ENCODE data around the gene BRD8. TPM values are rescaled to one million over a fixed set of nuclear protein-coding genes. Genes with fewer than 3 reads are reported as not detected.
A peak's percentile ranks its signal among the peaks of the same experiment; 100 is the strongest.
"Not testable (repeated sequence)": the region's sequence is repeated elsewhere in the genome, so short reads cannot be mapped to it uniquely, and the experiment has no call there.

BRD8 gene, protein sequence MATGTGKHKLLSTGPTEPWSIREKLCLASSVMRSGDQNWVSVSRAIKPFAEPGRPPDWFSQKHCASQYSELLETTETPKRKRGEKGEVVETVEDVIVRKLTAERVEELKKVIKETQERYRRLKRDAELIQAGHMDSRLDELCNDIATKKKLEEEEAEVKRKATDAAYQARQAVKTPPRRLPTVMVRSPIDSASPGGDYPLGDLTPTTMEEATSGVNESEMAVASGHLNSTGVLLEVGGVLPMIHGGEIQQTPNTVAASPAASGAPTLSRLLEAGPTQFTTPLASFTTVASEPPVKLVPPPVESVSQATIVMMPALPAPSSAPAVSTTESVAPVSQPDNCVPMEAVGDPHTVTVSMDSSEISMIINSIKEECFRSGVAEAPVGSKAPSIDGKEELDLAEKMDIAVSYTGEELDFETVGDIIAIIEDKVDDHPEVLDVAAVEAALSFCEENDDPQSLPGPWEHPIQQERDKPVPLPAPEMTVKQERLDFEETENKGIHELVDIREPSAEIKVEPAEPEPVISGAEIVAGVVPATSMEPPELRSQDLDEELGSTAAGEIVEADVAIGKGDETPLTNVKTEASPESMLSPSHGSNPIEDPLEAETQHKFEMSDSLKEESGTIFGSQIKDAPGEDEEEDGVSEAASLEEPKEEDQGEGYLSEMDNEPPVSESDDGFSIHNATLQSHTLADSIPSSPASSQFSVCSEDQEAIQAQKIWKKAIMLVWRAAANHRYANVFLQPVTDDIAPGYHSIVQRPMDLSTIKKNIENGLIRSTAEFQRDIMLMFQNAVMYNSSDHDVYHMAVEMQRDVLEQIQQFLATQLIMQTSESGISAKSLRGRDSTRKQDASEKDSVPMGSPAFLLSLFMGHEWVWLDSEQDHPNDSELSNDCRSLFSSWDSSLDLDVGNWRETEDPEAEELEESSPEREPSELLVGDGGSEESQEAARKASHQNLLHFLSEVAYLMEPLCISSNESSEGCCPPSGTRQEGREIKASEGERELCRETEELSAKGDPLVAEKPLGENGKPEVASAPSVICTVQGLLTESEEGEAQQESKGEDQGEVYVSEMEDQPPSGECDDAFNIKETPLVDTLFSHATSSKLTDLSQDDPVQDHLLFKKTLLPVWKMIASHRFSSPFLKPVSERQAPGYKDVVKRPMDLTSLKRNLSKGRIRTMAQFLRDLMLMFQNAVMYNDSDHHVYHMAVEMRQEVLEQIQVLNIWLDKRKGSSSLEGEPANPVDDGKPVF
- 75.2 and 85.5 TPM in 2 replicates for total RNA-seq (2014; rRNA removed; shearing (Covaris generic))

DNA sequence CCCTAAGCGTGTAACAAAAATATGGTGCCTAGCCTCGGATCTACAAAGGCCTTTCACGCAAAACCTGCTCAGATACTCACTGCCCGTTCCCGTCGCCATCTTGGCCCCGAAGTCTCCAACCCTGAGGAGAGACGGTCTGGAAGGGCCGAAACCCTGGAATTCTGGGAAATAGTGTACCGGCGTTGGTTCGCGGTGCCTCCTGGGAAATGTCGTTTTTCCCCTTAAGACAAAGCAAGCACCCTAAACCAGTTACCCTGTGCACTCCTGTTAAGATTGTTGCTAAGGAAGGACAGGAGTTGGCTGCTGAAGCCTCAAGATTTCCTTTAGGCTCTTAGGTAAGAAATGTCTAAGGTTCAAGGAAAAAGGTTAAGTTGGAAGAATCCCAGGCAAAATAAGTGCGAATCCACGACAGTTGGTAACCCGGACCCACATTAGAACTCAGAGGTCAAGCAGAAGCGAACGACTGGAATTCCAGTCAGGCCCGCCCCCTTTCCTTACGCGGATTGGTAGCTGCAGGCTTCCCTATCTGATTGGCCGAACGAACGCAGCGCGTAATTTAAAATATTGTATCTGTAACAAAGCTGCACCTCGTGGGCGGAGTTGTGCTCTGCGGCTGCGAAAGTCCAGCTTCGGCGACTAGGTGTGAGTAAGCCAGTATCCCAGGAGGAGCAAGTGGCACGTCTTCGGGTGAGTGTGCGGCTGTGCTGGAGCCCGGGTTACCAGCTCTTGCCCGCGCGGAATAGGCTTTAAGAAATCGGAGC, at the start of gene BRD8, which contains the start of gene KIF20A:
Gene BRD8, minus strand, starts transcription at position 115 of the 761 bp plus-strand sequence. Its CDS starts 16 bp downstream, at position 99.
Gene KIF20A, plus strand, starts transcription at position 597 of the 761 bp plus-strand sequence. CDS start 569 bp downstream, outside the sequence.
- H3K36me3 ChIP-seq, result peaks cover 41% of the 10 kb centered on the region
- peak; percentile 97 to 98 for DNase-seq
- H3K4me1 ChIP-seq, result no peaks in the 10 kb centered on the region
- no peaks in the 10 kb centered on the region for H3K27me3 ChIP-seq
- no peaks in the 10 kb centered on the region for H3K9me3 ChIP-seq (replicated peaks)
- H3K4me3 ChIP-seq, result peak within 1 kb of the TSS; percentile 72
- H3K27ac ChIP-seq, result peak within 1 kb of the TSS; percentile 95

DNA sequence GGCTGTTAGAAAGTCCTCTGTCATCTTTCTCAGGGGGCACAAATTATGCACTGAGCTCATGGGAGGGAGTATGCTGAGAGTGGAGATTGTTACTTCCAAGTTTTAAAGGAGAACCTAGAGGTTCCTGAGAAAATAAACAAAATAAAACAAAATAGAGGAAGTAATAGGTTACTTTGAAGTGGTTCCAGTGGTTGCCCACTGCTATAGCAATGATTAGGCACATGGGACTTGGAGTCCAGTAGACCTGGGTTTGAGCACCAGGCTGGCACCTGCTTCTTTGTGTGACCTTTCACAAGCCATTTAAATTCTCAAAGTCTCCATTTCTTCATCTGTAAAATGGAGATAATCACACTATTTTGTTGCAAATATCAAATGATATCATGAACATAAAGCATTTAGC, 48.5 kb upstream of the BRD8 start:
- H3K27ac ChIP-seq, result no peak overlapping the region
- no peak for DNase-seq
- H3K4me3 ChIP-seq, result no peak overlapping the region
- H3K9me3 ChIP-seq (replicated peaks), result peaks cover 4% of the 10 kb centered on the region; the same call in 1 of the 2 replicates
- H3K36me3 ChIP-seq, result no peaks in the 10 kb centered on the region
- peaks cover 10% of the 10 kb centered on the region for H3K4me1 ChIP-seq
- no peaks in the 10 kb centered on the region for H3K27me3 ChIP-seq

DNA sequence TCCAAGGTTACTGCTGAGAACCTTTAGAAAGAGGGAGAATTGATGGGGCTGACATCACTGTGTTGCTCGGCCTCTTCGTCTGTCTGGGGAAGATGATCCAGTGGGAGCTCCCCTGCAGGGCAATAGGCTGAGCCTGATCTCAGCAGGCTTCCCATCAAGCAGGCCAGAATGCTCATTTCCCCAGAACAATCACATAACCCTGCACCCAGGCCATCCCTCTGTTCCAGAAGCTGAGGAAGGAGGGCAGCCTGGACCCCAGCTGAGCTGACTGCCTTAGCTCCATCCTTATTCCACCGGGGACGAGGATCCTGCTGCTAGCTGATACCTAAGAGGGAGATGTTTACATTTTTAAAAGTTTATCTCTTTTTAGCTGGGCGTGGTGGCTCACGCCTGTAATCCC, 46.3 kb upstream of the BRD8 start:
- Histone ChIP-seq H3K36me3 (no peaks in the 10 kb centered on the region), H3K9me3 (replicated peaks) (peaks cover 4% of the 10 kb centered on the region; the same call in 1 of the 2 replicates), H3K4me3 (no peak overlapping the region)

DNA sequence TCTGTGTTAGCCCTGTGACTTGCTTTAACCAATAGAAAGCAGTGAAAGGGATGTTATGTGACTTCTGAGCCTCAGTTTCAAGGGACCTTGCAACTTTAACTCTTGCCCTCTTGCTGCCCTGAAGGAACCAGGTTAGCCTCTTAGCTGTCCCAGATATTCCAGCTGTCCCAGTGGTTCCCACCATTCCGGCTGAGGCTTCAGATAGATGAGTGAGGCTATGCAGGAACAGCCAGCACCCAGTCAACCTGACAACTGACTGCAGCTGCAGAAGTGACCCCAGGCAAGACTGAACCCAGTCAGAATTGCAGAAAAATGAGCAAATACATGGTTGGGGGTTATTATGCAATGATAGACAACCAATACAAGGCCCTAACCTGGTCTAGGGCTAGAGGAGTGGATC, 45.1 kb upstream of the BRD8 start:
- Histone ChIP-seq H3K4me1 (no peaks in the 10 kb centered on the region), H3K9me3 (replicated peaks) (peaks cover 4% of the 10 kb centered on the region; the same call in 1 of the 2 replicates), H3K36me3 (no peaks in the 10 kb centered on the region), H3K27me3 (no peaks in the 10 kb centered on the region), H3K4me3 (no peak overlapping the region), H3K27ac (no peak overlapping the region)
- no peak for DNase-seq

More for the DNA sequence above, 46.3 kb upstream of the BRD8 start:
- H3K27me3 ChIP-seq, result no peaks in the 10 kb centered on the region
- no peak for DNase-seq
- H3K4me1 ChIP-seq, result no peaks in the 10 kb centered on the region; the same call in 1 of the 2 replicates
- H3K27ac ChIP-seq, result no peak overlapping the region

GRCh38 chr5:138216799-138217198, 38.4 kb upstream of the BRD8 start:
- no peaks in the 10 kb centered on the region for H3K4me1 ChIP-seq
- no peak for DNase-seq
- H3K9me3 ChIP-seq (replicated peaks), result no peaks in the 10 kb centered on the region
- no peaks in the 10 kb centered on the region for H3K27me3 ChIP-seq
- no peaks in the 10 kb centered on the region for H3K36me3 ChIP-seq
- no peak overlapping the region for H3K4me3 ChIP-seq
- H3K27ac ChIP-seq, result no peak overlapping the region

- no peaks in the 10 kb centered on the region for H3K9me3 ChIP-seq (replicated peaks)
- DNase-seq, result peak; percentile 98 to 99
- H3K4me1 ChIP-seq, result no peaks in the 10 kb centered on the region
- H3K36me3 ChIP-seq, result peaks cover 10% of the 10 kb centered on the region
- peak within 1 kb of the TSS; percentile 67 for H3K27ac ChIP-seq
- peak within 1 kb of the TSS; percentile 85 for H3K4me3 ChIP-seq
- H3K27me3 ChIP-seq, result no peaks in the 10 kb centered on the region
These were observed 35.0 kb upstream of the BRD8 start, which contains the start of gene CDC23 for GRCh38 chr5:138213161-138214029. CDC23 (minus strand) TSS chr5:138213323; CDS start chr5:138213312, 11 bp downstream.

- Histone ChIP-seq H3K27ac (peak overlapping the region; percentile 67), H3K4me3 (peak overlapping the region; percentile 85), H3K9me3 (replicated peaks) (no peaks in the 10 kb centered on the region), H3K27me3 (no peaks in the 10 kb centered on the region), H3K36me3 (peaks cover 13% of the 10 kb centered on the region), H3K4me1 (no peaks in the 10 kb centered on the region)
- no peak for DNase-seq
These were observed 34.4 kb upstream of the BRD8 start for GRCh38 chr5:138212828-138213160.

- no peaks in the 10 kb centered on the region for H3K9me3 ChIP-seq (replicated peaks)
- H3K36me3 ChIP-seq, result peaks cover 25% of the 10 kb centered on the region
- H3K4me3 ChIP-seq, result no peak overlapping the region
- no peaks in the 10 kb centered on the region for H3K27me3 ChIP-seq
- no peak overlapping the region for H3K27ac ChIP-seq
- H3K4me1 ChIP-seq, result no peaks in the 10 kb centered on the region
- DNase-seq, result no peak
These were observed 32.6 kb upstream of the BRD8 start for GRCh38 chr5:138210985-138211384.

- H3K27me3 ChIP-seq; H3K9me3 ChIP-seq (replicated peaks); DNase-seq; H3K27ac ChIP-seq; H3K4me3 ChIP-seq; H3K4me1 ChIP-seq: not testable (repeated sequence)
- H3K36me3 ChIP-seq, result peaks cover 62% of the 10 kb centered on the region
These were observed 15.4 kb upstream of the BRD8 start for GRCh38 chr5:138193859-138194258.

DNA sequence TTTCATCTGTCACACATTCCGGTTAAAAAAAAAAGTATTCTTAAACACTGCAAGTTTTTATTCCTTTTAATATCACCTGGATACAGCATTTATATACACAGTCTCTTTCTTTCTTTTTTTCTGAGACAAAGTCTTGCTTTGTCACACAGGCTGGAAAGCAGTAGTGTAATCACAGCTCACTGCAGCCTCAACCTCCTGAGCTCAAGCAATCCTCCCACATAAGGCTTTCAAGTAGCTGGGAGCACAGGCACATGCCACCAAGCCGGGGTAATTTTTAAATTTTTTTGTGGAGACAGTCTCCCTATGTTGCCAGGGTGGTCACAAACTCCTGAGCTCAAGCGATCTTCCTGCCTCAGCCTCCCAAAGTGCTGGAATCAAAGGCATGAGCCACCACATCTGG, 14.4 kb upstream of the BRD8 start:
- no peaks in the 10 kb centered on the region for H3K9me3 ChIP-seq (replicated peaks)
- no peaks in the 10 kb centered on the region for H3K4me1 ChIP-seq
- H3K27me3 ChIP-seq, result no peaks in the 10 kb centered on the region
- H3K27ac ChIP-seq, result no peak overlapping the region
- DNase-seq, result no peak
- no peak overlapping the region for H3K4me3 ChIP-seq
- peaks cover 62% of the 10 kb centered on the region for H3K36me3 ChIP-seq

DNA sequence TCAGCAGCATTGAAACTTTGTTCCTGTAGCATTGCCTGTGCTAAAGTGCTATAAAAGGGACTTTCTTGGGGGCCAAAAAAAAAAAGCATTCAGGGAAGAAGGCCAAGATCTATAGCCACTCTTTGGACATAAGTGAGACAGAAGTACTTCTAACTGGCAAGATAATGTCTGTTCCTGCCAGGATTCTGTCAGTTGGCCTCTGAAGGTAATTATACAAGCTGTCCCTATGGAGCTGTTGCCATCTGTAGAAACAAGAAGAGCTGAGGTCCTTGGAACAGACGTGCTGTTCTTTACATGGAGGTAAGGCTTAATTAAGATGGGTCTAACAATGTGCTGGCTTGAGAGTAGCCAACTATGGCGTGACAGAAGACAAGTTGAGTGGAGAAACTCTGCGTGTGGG, 10.2 kb upstream of the BRD8 start:
- H3K9me3 ChIP-seq (replicated peaks), result no peaks in the 10 kb centered on the region
- H3K4me1 ChIP-seq, result no peaks in the 10 kb centered on the region
- H3K36me3 ChIP-seq, result peaks cover 82% of the 10 kb centered on the region
- no peak overlapping the region for H3K27ac ChIP-seq
- H3K27me3 ChIP-seq, result no peaks in the 10 kb centered on the region
- no peak overlapping the region for H3K4me3 ChIP-seq
- DNase-seq, result no peak

DNA sequence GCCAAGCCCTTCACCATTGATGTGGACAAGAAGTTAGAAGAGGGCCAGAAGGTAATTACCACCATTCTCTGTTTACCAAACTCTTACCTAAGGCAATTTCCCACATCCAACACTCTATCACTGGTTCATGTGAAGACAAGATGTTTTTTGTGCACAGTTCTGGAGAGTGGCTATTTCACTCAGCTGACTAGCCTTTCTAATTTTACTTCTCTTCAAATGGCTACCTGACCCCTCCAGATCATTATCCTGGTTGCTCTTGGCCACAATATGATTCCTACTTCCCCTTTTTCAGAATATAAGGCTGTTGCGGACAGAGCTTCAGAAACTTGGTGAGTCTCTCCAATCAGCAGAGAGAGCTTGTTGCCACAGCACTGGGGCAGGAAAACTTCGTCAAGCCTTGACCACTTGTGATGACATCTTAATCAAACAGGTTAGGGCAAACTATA, 7.6 kb upstream of the BRD8 start:
- peaks cover 90% of the 10 kb centered on the region for H3K36me3 ChIP-seq
- no peak overlapping the region for H3K4me3 ChIP-seq
- no peak overlapping the region for H3K27ac ChIP-seq
- H3K4me1 ChIP-seq, result no peaks in the 10 kb centered on the region
- no peak for DNase-seq
- no peaks in the 10 kb centered on the region for H3K9me3 ChIP-seq (replicated peaks)
- H3K27me3 ChIP-seq, result no peaks in the 10 kb centered on the region

DNA sequence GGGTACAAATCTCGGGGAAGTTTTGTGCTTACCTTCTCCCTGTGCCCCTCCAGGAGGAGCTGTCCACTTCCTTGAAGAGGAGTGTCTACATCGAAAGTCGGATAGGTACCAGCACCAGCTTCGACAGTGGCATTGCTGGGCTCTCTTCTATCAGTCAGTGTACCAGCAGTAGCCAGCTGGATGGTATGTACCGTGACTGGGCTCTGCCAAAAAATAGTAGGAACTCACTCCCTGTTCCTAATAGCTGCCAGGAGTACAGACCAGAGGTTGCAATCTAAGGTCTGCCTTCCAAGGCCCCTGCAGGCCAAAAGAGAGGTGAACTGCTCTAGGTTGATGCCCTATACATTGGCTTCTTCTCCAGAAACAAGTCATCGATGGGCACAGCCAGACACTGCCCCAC, 4.4 kb upstream of the BRD8 start:
- no peaks in the 10 kb centered on the region for H3K9me3 ChIP-seq (replicated peaks)
- no peak overlapping the region for H3K27ac ChIP-seq
- no peaks in the 10 kb centered on the region for H3K27me3 ChIP-seq
- no peak overlapping the region for H3K4me3 ChIP-seq
- H3K4me1 ChIP-seq, result no peaks in the 10 kb centered on the region
- peaks cover 69% of the 10 kb centered on the region for H3K36me3 ChIP-seq
- DNase-seq, result no peak

Data from SJCRH30 (cell line).